GM10847 (cell line): ENCODE results near the gene SBK3.

ENCODE experiments used
- POLR2A ChIP-seq: IDR thresholded peaks from 2 replicates; pipeline ENCODE4 v1.6.1; 2011; ENCODE audit not compliant: insufficient read length; ENCODE audit errors: extremely low read depth

SBK3 gene

GRCh38 chr19:55545443-55545842 is at the start of gene SBK3:
TSS of gene SBK3 (minus strand) at chr19:55545543. CDS start at chr19:55545543, 0 bp downstream.
- TF ChIP-seq POLR2A = no peak

GRCh38 chr19:55593096-55593772 is 47.9 kb upstream of the SBK3 start:
- no peak for TF ChIP-seq POLR2A

GRCh38 chr19:55592391-55593090 is 47.2 kb upstream of the SBK3 start:
- TF ChIP-seq POLR2A = no peak

- TF ChIP-seq POLR2A = no peak
Measured at GRCh38 chr19:55591555-55591954, 46.2 kb upstream of the SBK3 start.

GRCh38 chr19:55590617-55591016 is 45.3 kb upstream of the SBK3 start:
- no peak for TF ChIP-seq POLR2A

- TF ChIP-seq POLR2A = no peak
Measured at GRCh38 chr19:55590109-55590508, 44.8 kb upstream of the SBK3 start.

- TF ChIP-seq POLR2A = no peak
Measured at GRCh38 chr19:55588738-55589137, 43.4 kb upstream of the SBK3 start.

GRCh38 chr19:55586976-55587668 is 41.8 kb upstream of the SBK3 start:
- TF ChIP-seq POLR2A = no peak

GRCh38 chr19:55585658-55586339 is 40.5 kb upstream of the SBK3 start:
- TF ChIP-seq POLR2A = no peak

- no peak for TF ChIP-seq POLR2A
Measured at GRCh38 chr19:55584871-55585270, 39.5 kb upstream of the SBK3 start.

- TF ChIP-seq POLR2A = no peak
Measured at GRCh38 chr19:55581823-55582223, 36.5 kb upstream of the SBK3 start.

- TF ChIP-seq POLR2A = no peak
Measured at GRCh38 chr19:55581145-55581822, 35.9 kb upstream of the SBK3 start.

GRCh38 chr19:55580628-55581144 is 35.3 kb upstream of the SBK3 start, which contains the start of gene ZNF579:
TSS of gene ZNF579 (minus strand) at chr19:55580848. CDS start at chr19:55579639, 1,209 bp downstream.
- TF ChIP-seq POLR2A = peak; percentile 37

GRCh38 chr19:55579766-55580621 is 34.7 kb upstream of the SBK3 start:
- TF ChIP-seq POLR2A = no peak
